ENCODE results near the gene CD2AP.

GRCh38 chr6:47485491-47486135 lies 8.0 kb downstream of the CD2AP start:
- TF ChIP-seq CTCF (IDR thresholded peaks at IDR 0.05) (no peak), EP300 (IDR thresholded peaks at IDR 0.05) (no peak), POLR2A (IDR thresholded peaks at IDR 0.05) (no peak)
